CD4-positive, alpha-beta T cell treated with Interleukin-12 subunit alpha and Interleukin-12 subunit beta, for 1 hour (primary cell): ENCODE results near the gene PLK5.
"Not testable (repeated sequence)": the region's sequence is repeated elsewhere in the genome, so short reads cannot be mapped to it uniquely, and the experiment has no call there.

Experiments
- DNase-seq: peaks from one replicate; pipeline ENCODE4 v3.0.0-alpha.2; 2020

The PLK5 gene

GRCh38 chr19:1507763-1508506 lies 15.9 kb upstream of the PLK5 start:
- DNase-seq = peak; percentile 95

- no peak for DNase-seq
Measured at GRCh38 chr19:1508507-1508856, 15.4 kb upstream of the PLK5 start.

- DNase-seq = no peak
Measured at GRCh38 chr19:1509602-1510441, 14.1 kb upstream of the PLK5 start.

- no peak for DNase-seq
Measured at GRCh38 chr19:1510442-1510806, 13.5 kb upstream of the PLK5 start.

GRCh38 chr19:1510807-1511206 lies 13.1 kb upstream of the PLK5 start:
- DNase-seq = no peak

- DNase-seq = no peak
Measured at GRCh38 chr19:1511318-1512317, 12.3 kb upstream of the PLK5 start.

- peak; percentile 73 for DNase-seq
Measured at GRCh38 chr19:1512671-1513498, 11.0 kb upstream of the PLK5 start, which contains the start of gene ADAMTSL5. Gene ADAMTSL5 (minus strand): TSS chr19:1513019. CDS start chr19:1510943, 2,076 bp downstream.

GRCh38 chr19:1513499-1514294 lies 10.2 kb upstream of the PLK5 start:
- peak; percentile 72 for DNase-seq

- DNase-seq = no peak
Measured at GRCh38 chr19:1514295-1514661, 9.6 kb upstream of the PLK5 start.

GRCh38 chr19:1514986-1515721 lies 8.7 kb upstream of the PLK5 start:
- no peak for DNase-seq

GRCh38 chr19:1516395-1516753 lies 7.5 kb upstream of the PLK5 start:
- DNase-seq = no peak

GRCh38 chr19:1518471-1518870 lies 5.4 kb upstream of the PLK5 start:
- no peak for DNase-seq

- not testable (repeated sequence) for DNase-seq
Measured at GRCh38 chr19:1519802-1520201, 4.1 kb upstream of the PLK5 start.

GRCh38 chr19:1520203-1520780 lies 3.6 kb upstream of the PLK5 start:
- DNase-seq = no peak

GRCh38 chr19:1521636-1522035 lies 2.2 kb upstream of the PLK5 start:
- no peak for DNase-seq

GRCh38 chr19:1522061-1522460 lies 1.8 kb upstream of the PLK5 start:
- DNase-seq = no peak

- no peak for DNase-seq
Measured at GRCh38 chr19:1522838-1523237, 1.0 kb upstream of the PLK5 start.

- no peak for DNase-seq
Measured at GRCh38 chr19:1524287-1524971, 552 bp downstream of the PLK5 start.

GRCh38 chr19:1524972-1525325 lies 1.1 kb downstream of the PLK5 start:
- DNase-seq = no peak

GRCh38 chr19:1525343-1525742 lies 1.5 kb downstream of the PLK5 start:
- no peak for DNase-seq
